Stimulated activated CD4-positive, alpha-beta T cell treated with anti-CD3 and anti-CD28 coated beads, Interleukin-2, amount 100 ng/mL, for 4 hours (primary cell): ENCODE measurements around the gene GHRL.

Source experiments
- DNase-seq: peaks from one replicate; pipeline ENCODE4 v3.0.0-alpha.2; 2020; ENCODE audit warnings: low read depth

The GHRL gene

GRCh38 chr3:10327592-10327991 is 34.8 kb upstream of the GHRL start:
- DNase-seq: no peak

GRCh38 chr3:10322352-10322710 is 29.6 kb upstream of the GHRL start:
- DNase-seq: no peak

- no peak for DNase-seq
These were observed 29.0 kb upstream of the GHRL start for GRCh38 chr3:10321630-10322351.

- no peak for DNase-seq
These were observed 27.6 kb upstream of the GHRL start for GRCh38 chr3:10320320-10320677.

GRCh38 chr3:10319804-10320203 is 27.1 kb upstream of the GHRL start:
- DNase-seq: no peak

- no peak for DNase-seq
These were observed 26.5 kb upstream of the GHRL start for GRCh38 chr3:10319251-10319650.

GRCh38 chr3:10317961-10318350 is 25.2 kb upstream of the GHRL start:
- DNase-seq: no peak

- DNase-seq: no peak
These were observed 24.7 kb upstream of the GHRL start for GRCh38 chr3:10317311-10317960.

- DNase-seq: no peak
These were observed 23.1 kb upstream of the GHRL start for GRCh38 chr3:10315771-10316344.

- no peak for DNase-seq
These were observed 22.4 kb upstream of the GHRL start for GRCh38 chr3:10315101-10315500.

GRCh38 chr3:10312861-10313260 is 20.1 kb upstream of the GHRL start:
- no peak for DNase-seq

GRCh38 chr3:10312391-10312790 is 19.6 kb upstream of the GHRL start:
- no peak for DNase-seq

GRCh38 chr3:10311710-10312109 is 19.0 kb upstream of the GHRL start:
- no peak for DNase-seq

GRCh38 chr3:10310578-10310977 is 17.8 kb upstream of the GHRL start:
- no peak for DNase-seq

- no peak for DNase-seq
These were observed 17.0 kb upstream of the GHRL start for GRCh38 chr3:10309736-10310135.

GRCh38 chr3:10308678-10309077 is 15.9 kb upstream of the GHRL start:
- DNase-seq: no peak

- DNase-seq: no peak
These were observed 13.4 kb upstream of the GHRL start for GRCh38 chr3:10306156-10306555.

- no peak for DNase-seq
These were observed 12.7 kb upstream of the GHRL start for GRCh38 chr3:10305331-10305902.

GRCh38 chr3:10304905-10305304 is 12.2 kb upstream of the GHRL start:
- no peak for DNase-seq

- no peak for DNase-seq
These were observed 11.0 kb upstream of the GHRL start for GRCh38 chr3:10303785-10304184.

- DNase-seq: no peak
These were observed 10.4 kb upstream of the GHRL start for GRCh38 chr3:10303105-10303504.

GRCh38 chr3:10300087-10300486 is 7.3 kb upstream of the GHRL start:
- no peak for DNase-seq

- DNase-seq: no peak
These were observed 6.9 kb upstream of the GHRL start for GRCh38 chr3:10299679-10300078.
